PC-9 (cell line): Measurements from ENCODE around the gene CNTNAP2. TPM values are rescaled to one million over a fixed set of nuclear protein-coding genes. Genes with fewer than 3 reads are reported as not detected.

Experiments
- BruUV-seq: library from RNA; stranded (reverse); fragments of 400-500 nt; replicated peaks from 2 replicates; lab custom pipeline; 2021; lab: Mats Ljungman, UMichigan
- CTCF ChIA-PET: fragments of 300-600 bp; sonication (Branson Sonifier 250); formaldehyde crosslinking; loops from one replicate; lab custom pipeline; 2022; ENCODE audit warnings: antibody characterized with exemption; lab: Charles Lee
- POLR2A ChIA-PET: fragments of 300-600 bp; sonication (Branson Sonifier 250); formaldehyde crosslinking; loops from one replicate; lab custom pipeline; 2022; ENCODE audit warnings: antibody characterized with exemption; ENCODE audit not compliant: unreplicated experiment; lab: Charles Lee
- DNase-seq, 2 experiments: peaks; one replicate each; pipeline versions ENCODE4 v3.0.0 to v3.0.0-alpha.2; 2015 to 2022; ENCODE audit warnings: mixed read lengths in 1 of 2
- H2AFZ ChIP-seq: fragments of 200-600 bp; sonication (generic); 2 replicates; pipeline ENCODE4 v1.8.1; 2017; ENCODE audit warnings: antibody characterized with exemption
- H3F3A ChIP-seq: fragments of 200-600 bp; sonication (generic); 2 replicates; pipeline ENCODE4 v1.8.1; 2017; ENCODE audit warnings: antibody characterized with exemption, mild to moderate bottlenecking, low read depth; ENCODE audit not compliant: insufficient read depth
- H3K27ac ChIP-seq: fragments of 200-600 bp; sonication (generic); 2 replicates; pipeline ENCODE4 v1.6.1; 2016; ENCODE audit warnings: mixed run types
- H3K27me3 ChIP-seq: fragments of 200-600 bp; sonication (generic); 2 replicates; pipeline ENCODE4 v1.6.1; 2016; ENCODE audit warnings: low read depth, mixed run types; ENCODE audit not compliant: insufficient read depth
- H3K36me3 ChIP-seq: fragments of 200-600 bp; sonication (generic); 2 replicates; pipeline ENCODE4 v1.6.1; 2016; ENCODE audit warnings: low read depth, mixed run types
- H3K4me1 ChIP-seq: fragments of 200-600 bp; sonication (generic); replicated peaks from 2 replicates; pipeline ENCODE4 v1.6.1; 2016; ENCODE audit warnings: mixed run types; ENCODE audit not compliant: insufficient read depth
- H3K4me2 ChIP-seq: fragments of 200-600 bp; sonication (generic); 2 replicates; pipeline ENCODE4 v1.6.1; 2017; ENCODE audit warnings: mixed run types
- H3K4me3 ChIP-seq: fragments of 200-600 bp; sonication (generic); 2 replicates; pipeline ENCODE4 v1.6.1; 2016; ENCODE audit warnings: mixed run types
- H3K79me2 ChIP-seq: fragments of 200-600 bp; sonication (generic); 2 replicates; pipeline ENCODE4 v1.6.1; 2017; ENCODE audit warnings: low read depth, mixed run types
- H3K9me2 ChIP-seq: fragments of 200-600 bp; sonication (generic); 2 replicates; pipeline ENCODE4 v1.8.1; 2017; ENCODE audit warnings: mild to moderate bottlenecking; ENCODE audit not compliant: insufficient read depth
- H3K9me3 ChIP-seq: fragments of 200-600 bp; sonication (generic); 2 replicates; pipeline ENCODE4 v1.8.1; 2016; ENCODE audit warnings: low read depth; ENCODE audit not compliant: insufficient read depth
- H4K20me1 ChIP-seq: fragments of 200-600 bp; sonication (generic); 2 replicates; pipeline ENCODE4 v1.8.1; 2017; ENCODE audit not compliant: insufficient read depth
- EZH2 ChIP-seq: fragments of 200-600 bp; sonication (generic); IDR thresholded peaks from 2 replicates; pipeline ENCODE4 v1.8.0; 2017; ENCODE audit warnings: antibody characterized with exemption, low read depth
- intact Hi-C: fragments of 100-400 bp; cut with micrococcal nuclease; formaldehyde crosslinking; loops from one replicate; pipeline ENCODE4 v1.10.0; 2022; ENCODE audit not compliant: unreplicated experiment
- total RNA-seq: library from RNA; stranded (reverse); gene quantifications from 2 replicates; pipeline ENCODE4 v1.2.3, GENCODE V29; 2021
- TF ChIP-seq, protein P1 (sequence below): fragments of 200-600 bp; sonication (generic); conservative IDR thresholded peaks from 2 replicates; pipeline ENCODE4 v1.6.1; 2017; ENCODE audit warnings: mixed run types, antibody characterized with exemption, mild to moderate bottlenecking, moderate library complexity

Gene CNTNAP2
- total RNA-seq, 1 experiment from 2014 or later = not detected

DNA sequence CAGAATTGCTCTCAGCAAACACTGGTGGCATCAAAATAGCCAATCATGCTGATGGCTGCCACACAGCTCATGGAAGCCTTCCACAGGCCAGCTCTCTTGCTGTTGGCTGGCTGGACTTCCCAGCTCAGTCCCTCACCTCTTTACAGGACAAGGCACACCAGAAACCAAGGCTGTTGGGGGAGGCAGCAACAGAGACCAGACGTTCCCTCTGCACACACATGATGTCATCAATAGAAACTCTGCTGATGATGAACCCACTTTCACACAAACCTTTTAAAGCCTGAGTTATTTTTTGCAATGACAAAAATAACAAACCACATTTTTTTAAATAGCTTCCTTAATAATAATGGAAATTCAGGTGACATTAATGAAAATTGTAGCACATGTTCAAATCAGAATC lies 2173.0 kb downstream of the CNTNAP2 start:
- no peaks in the 10 kb centered on the region for H3K9me3 ChIP-seq
- DNase-seq = no peak
- H3K36me3 ChIP-seq = no peaks in the 10 kb centered on the region
- H4K20me1 ChIP-seq = no peaks in the 10 kb centered on the region
- H3K4me2 ChIP-seq = no peak overlapping the region
- no peaks in the 10 kb centered on the region for H3K9me2 ChIP-seq
- H3K79me2 ChIP-seq = no peaks in the 10 kb centered on the region
- no peak overlapping the region for H2AFZ ChIP-seq
- H3K4me3 ChIP-seq = no peak overlapping the region
- TF ChIP-seq, protein P1, sequence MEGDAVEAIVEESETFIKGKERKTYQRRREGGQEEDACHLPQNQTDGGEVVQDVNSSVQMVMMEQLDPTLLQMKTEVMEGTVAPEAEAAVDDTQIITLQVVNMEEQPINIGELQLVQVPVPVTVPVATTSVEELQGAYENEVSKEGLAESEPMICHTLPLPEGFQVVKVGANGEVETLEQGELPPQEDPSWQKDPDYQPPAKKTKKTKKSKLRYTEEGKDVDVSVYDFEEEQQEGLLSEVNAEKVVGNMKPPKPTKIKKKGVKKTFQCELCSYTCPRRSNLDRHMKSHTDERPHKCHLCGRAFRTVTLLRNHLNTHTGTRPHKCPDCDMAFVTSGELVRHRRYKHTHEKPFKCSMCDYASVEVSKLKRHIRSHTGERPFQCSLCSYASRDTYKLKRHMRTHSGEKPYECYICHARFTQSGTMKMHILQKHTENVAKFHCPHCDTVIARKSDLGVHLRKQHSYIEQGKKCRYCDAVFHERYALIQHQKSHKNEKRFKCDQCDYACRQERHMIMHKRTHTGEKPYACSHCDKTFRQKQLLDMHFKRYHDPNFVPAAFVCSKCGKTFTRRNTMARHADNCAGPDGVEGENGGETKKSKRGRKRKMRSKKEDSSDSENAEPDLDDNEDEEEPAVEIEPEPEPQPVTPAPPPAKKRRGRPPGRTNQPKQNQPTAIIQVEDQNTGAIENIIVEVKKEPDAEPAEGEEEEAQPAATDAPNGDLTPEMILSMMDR = no peak
- TF ChIP-seq EZH2 = no peak
- ChIA-PET POLR2A (no interaction called here), CTCF (interaction anchor here (0.6 kb wide), 1 partner anchor 10 kb away, joined by 3 read pairs; no protein-coding TSS in a partner anchor)
- peaks cover 17% of the 10 kb centered on the region for H3K27me3 ChIP-seq
- BruUV-seq = no TSS peak
- intact Hi-C loops = no loop called here
- H3K27ac ChIP-seq = no peak overlapping the region
- H3K4me1 ChIP-seq = no peaks in the 10 kb centered on the region
- no peaks in the 10 kb centered on the region for H3F3A ChIP-seq

DNA sequence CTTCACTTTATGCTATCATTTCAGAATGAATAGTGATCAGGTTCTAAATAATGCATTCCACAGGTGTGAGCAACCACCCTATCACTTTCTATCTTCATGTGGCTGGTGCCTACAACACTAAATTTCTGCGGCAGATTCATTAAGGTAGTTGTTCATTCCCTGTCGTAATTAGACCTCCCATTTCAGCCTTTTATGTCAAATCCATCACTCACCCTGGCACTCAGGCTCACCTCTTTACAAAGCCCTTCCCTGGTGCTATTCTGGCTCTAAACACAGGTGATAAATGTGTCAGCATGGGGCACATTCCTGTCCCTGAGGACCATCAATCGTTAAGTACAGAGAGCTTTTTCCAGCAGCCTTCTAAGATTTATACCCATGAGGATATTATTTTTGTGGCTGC lies 2173.9 kb downstream of the CNTNAP2 start:
- no TSS peak for BruUV-seq
- H3K27ac ChIP-seq = no peak overlapping the region
- POLR2A ChIA-PET = no interaction called here
- H3K36me3 ChIP-seq = no peaks in the 10 kb centered on the region
- H3K4me1 ChIP-seq = no peaks in the 10 kb centered on the region
- H3F3A ChIP-seq = no peaks in the 10 kb centered on the region
- TF ChIP-seq, protein P1 = no peak
- no peak for TF ChIP-seq EZH2
- no peak overlapping the region for H3K4me3 ChIP-seq
- H3K27me3 ChIP-seq = peaks cover 17% of the 10 kb centered on the region
- no peaks in the 10 kb centered on the region for H4K20me1 ChIP-seq
- H3K9me2 ChIP-seq = no peaks in the 10 kb centered on the region
- no peak overlapping the region for H3K4me2 ChIP-seq
- no peaks in the 10 kb centered on the region for H3K9me3 ChIP-seq
- no peak for DNase-seq
- CTCF ChIA-PET = no interaction called here
- H2AFZ ChIP-seq = no peak overlapping the region
- no peaks in the 10 kb centered on the region for H3K79me2 ChIP-seq
- intact Hi-C loops = no loop called here

DNA sequence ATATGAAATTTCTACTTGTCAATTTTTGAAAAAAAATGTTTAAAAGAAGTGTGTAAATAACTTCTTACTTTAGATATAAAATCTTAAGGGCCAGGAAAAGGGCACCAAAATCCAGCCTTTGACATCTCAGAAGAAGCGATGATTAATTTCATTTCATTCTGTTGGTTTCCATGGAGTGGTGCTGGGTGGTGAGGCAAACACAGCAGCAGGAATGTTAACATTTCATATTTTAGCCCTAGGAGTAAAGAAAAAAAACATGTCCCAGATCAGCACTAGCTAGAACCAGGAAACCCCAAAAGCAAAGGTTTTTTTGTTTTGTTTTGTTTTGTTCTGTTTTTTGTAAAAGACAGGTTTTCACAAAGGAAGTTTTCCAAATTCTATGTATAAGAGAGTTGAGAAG lies 2175.2 kb downstream of the CNTNAP2 start:
- Histone ChIP-seq H3K27ac (no peak overlapping the region), H3F3A (no peaks in the 10 kb centered on the region), H3K79me2 (no peaks in the 10 kb centered on the region), H3K4me3 (no peak overlapping the region), H3K9me2 (no peaks in the 10 kb centered on the region), H3K4me1 (no peaks in the 10 kb centered on the region), H3K4me2 (no peak overlapping the region), H2AFZ (no peak overlapping the region), H3K36me3 (no peaks in the 10 kb centered on the region), H3K27me3 (peaks cover 24% of the 10 kb centered on the region), H4K20me1 (no peaks in the 10 kb centered on the region), H3K9me3 (no peaks in the 10 kb centered on the region)
- POLR2A ChIA-PET = no interaction called here
- BruUV-seq = no TSS peak
- TF ChIP-seq, protein P1 = no peak
- no peak for TF ChIP-seq EZH2
- intact Hi-C loops = no loop called here
- CTCF ChIA-PET = no interaction called here
- no peak for DNase-seq
